ENCODE measurements around the gene STAM2. TPM values are rescaled to one million over a fixed set of nuclear protein-coding genes. Genes with fewer than 3 reads are reported as not detected.

Gene STAM2
- total and polyA plus RNA-seq, 2 experiments from 2014 or later: 4.5 to 21.0 TPM

DNA sequence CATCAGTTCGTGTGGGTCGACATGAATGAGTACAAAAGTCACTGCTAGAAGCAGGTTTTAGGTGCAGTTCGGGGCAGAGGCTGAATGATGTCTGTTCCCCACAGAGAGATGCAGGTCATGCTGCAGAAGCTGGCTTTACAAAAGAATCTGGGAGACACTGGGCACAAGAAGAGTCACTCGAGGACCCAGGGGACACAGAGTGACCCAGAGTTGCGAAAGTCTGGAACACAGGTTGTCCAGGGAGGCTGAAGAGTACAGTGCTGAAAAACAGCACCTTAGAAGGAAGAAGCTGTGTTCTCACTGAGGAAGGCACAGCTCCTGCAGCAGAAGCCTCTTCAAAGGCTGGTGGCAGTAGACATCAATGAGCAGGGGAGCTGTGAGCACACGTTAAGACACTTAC, 91.5 kb downstream of the STAM2 start:
- no peaks in the 10 kb centered on the region for H3K4me1 ChIP-seq (ENCODE audit: low read depth)
- no peaks in the 10 kb centered on the region for H3K27me3 ChIP-seq
- no peaks in the 10 kb centered on the region for H3K36me3 ChIP-seq
- DNase-seq (ENCODE audit: low read depth in 1 of 2, low spot score in 1 of 2): no peak
- no peaks in the 10 kb centered on the region for H3K9me3 ChIP-seq (ENCODE audit: low read depth)
- no peak overlapping the region for H3K4me3 ChIP-seq
- H3K27ac ChIP-seq: no peak overlapping the region
- no peak for TF ChIP-seq CTCF (IDR thresholded peaks at IDR 0.05; ENCODE audit: low read depth, low read length)

DNA sequence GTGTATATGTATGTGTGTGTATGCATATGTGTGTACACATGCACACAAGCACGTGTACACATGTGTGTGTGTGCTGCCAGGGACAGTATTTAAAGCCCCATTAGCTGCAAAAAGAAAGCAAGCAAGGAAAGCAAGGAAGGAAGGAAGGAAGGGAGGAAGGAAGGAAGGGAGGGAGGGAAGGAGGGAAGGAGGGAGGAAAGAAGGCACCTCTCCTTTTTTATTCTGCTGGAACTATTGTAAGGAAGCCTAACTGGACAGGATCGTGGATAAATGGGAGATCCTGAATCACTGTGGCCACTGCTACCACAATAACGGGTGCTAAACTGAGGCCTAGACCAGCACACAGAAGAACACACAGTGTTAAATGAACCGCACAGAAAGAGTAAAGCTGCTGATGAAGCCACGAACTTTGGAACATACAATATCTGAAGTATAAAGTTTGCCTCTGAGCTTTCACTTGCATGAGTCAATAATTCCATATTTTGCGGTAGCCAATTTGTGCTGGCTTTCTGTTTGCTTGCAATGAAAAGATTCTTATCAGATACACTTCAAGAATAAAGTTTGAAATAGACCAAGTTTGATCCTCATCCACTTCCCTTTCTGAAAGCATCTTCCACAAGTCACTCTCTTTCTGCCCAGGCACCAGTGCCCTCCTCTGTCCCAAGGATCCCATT, 92.2 kb downstream of the STAM2 start:
- H3K27ac ChIP-seq: no peak overlapping the region
- H3K4me3 ChIP-seq: no peak overlapping the region
- H3K27me3 ChIP-seq: no peaks in the 10 kb centered on the region
- TF ChIP-seq CTCF (IDR thresholded peaks at IDR 0.05; ENCODE audit: low read depth, low read length): no peak
- no peak for DNase-seq (ENCODE audit: low read depth in 1 of 2, low spot score in 1 of 2)
- no peaks in the 10 kb centered on the region for H3K4me1 ChIP-seq (ENCODE audit: low read depth)
- H3K9me3 ChIP-seq (ENCODE audit: low read depth): no peaks in the 10 kb centered on the region
- no peaks in the 10 kb centered on the region for H3K36me3 ChIP-seq

GRCh38 chr2:152078662-152079061, 96.9 kb downstream of the STAM2 start:
- no peak for DNase-seq (ENCODE audit: low read depth in 1 of 2, low spot score in 1 of 2)
- no peak overlapping the region for H3K27ac ChIP-seq
- no peak for TF ChIP-seq CTCF (IDR thresholded peaks at IDR 0.05; ENCODE audit: low read depth, low read length)
- no peaks in the 10 kb centered on the region for H3K27me3 ChIP-seq
- H3K4me3 ChIP-seq: no peak overlapping the region
- H3K9me3 ChIP-seq (ENCODE audit: low read depth): no peaks in the 10 kb centered on the region
- no peaks in the 10 kb centered on the region for H3K36me3 ChIP-seq
- H3K4me1 ChIP-seq (ENCODE audit: low read depth): no peaks in the 10 kb centered on the region

DNA sequence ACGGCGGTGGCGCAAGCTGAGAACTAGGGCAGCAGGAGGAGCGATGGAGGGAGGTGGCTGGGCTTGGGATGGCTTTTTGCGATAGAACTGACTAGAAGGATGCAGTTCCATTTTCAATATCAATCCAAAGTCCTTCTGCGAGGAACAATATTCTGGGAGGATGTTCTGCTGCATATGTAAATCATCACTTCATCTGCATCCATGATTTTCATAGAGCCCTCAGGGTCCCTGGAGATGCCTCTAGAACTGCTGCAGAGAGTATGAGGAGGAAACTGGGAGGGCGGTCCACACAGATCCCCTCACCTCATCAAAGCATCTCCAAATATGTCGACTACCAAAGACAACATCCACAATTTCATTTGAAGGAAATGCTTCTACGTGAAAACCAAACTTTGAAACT, 97.5 kb downstream of the STAM2 start:
- Histone ChIP-seq H3K4me1 (ENCODE audit: low read depth) (no peaks in the 10 kb centered on the region), H3K9me3 (ENCODE audit: low read depth) (no peaks in the 10 kb centered on the region), H3K36me3 (no peaks in the 10 kb centered on the region), H3K27ac (no peak overlapping the region), H3K27me3 (no peaks in the 10 kb centered on the region), H3K4me3 (no peak overlapping the region)
- DNase-seq (ENCODE audit: low read depth in 1 of 2, low spot score in 1 of 2): no peak
- TF ChIP-seq CTCF (IDR thresholded peaks at IDR 0.05; ENCODE audit: low read depth, low read length): no peak

- H3K4me1 ChIP-seq (ENCODE audit: low read depth): no peaks in the 10 kb centered on the region
- H3K4me3 ChIP-seq: no peak overlapping the region
- no peaks in the 10 kb centered on the region for H3K9me3 ChIP-seq (ENCODE audit: low read depth)
- no peak overlapping the region for H3K27ac ChIP-seq
- DNase-seq (ENCODE audit: low read depth in 1 of 2, low spot score in 1 of 2): no peak
- TF ChIP-seq CTCF (IDR thresholded peaks at IDR 0.05; ENCODE audit: low read depth, low read length): no peak
- no peaks in the 10 kb centered on the region for H3K36me3 ChIP-seq
- H3K27me3 ChIP-seq: no peaks in the 10 kb centered on the region
These were observed 100.0 kb downstream of the STAM2 start for GRCh38 chr2:152075461-152076050.

Data from cardiac muscle cell (in vitro differentiated cells and primary cell).